Endothelial cell of umbilical vein (primary cell): ENCODE measurements around the gene PRKAB2. TPM values are rescaled to one million over a fixed set of nuclear protein-coding genes. Genes with fewer than 3 reads are reported as not detected.

Source experiments
- BruUV-seq: library from RNA; stranded (reverse); fragments of 400-500 nt; replicated peaks from 2 replicates; lab custom pipeline; 2021; lab: Mats Ljungman, UMichigan
- CTCF ChIA-PET: fragments of 300-600, 350-600 bp; sonication (Branson Sonifier 250); formaldehyde crosslinking; loops from one replicate; lab custom pipeline; 2021; ENCODE audit warnings: antibody characterized with exemption, inconsistent platforms; lab: Charles Lee
- POLR2A ChIA-PET: fragments of 300-600, 350-600 bp; sonication (Branson Sonifier 250); formaldehyde crosslinking; loops from one replicate; lab custom pipeline; 2021; ENCODE audit warnings: antibody characterized with exemption, inconsistent platforms; lab: Charles Lee
- DNase-seq: peaks from one replicate; pipeline ENCODE4 v3.0.0-alpha.2; 2011; ENCODE audit warnings: low read depth, low spot score
- FAIRE-seq: peaks from 2 replicates; lab custom pipeline; 2011; peaks lifted over from hg19 to GRCh38; lab: Jason Lieb, UNC
- H2AFZ ChIP-seq: 2 replicates; pipeline ENCODE4 v1.6.0; 2012; ENCODE audit warnings: low read depth, low read length, control low read depth, inconsistent platforms
- H3K27ac ChIP-seq: 2 replicates; pipeline ENCODE4 v1.5.1; 2011; ENCODE audit warnings: low read depth, mild to moderate bottlenecking, control low read depth, low read length, moderate library complexity; ENCODE audit not compliant: insufficient read depth
- H3K27me3 ChIP-seq, 2 experiments: 2 replicates each; pipeline versions ENCODE4 v1.6.0 to v1.6.1; 2011; ENCODE audit warnings: low read length in 2 of 2, mixed read lengths in 1 of 2; ENCODE audit not compliant: control insufficient read depth in 2 of 2, insufficient read depth in 2 of 2
- H3K36me3 ChIP-seq, 2 experiments: 2 replicates in 1 of 2; 3 replicates in 1 of 2; pipeline ENCODE4 v1.5.1; 2011; ENCODE audit warnings: low read length in 2 of 2, mild to moderate bottlenecking in 1 of 2, moderate library complexity in 1 of 2; ENCODE audit not compliant: control insufficient read depth in 2 of 2, insufficient read depth in 2 of 2; ENCODE audit errors: extremely low read depth in 1 of 2
- H3K4me1 ChIP-seq: 3 replicates; pipeline ENCODE4 v1.5.1; 2011; ENCODE audit warnings: mild to moderate bottlenecking, low read length; ENCODE audit not compliant: control insufficient read depth, insufficient read depth; ENCODE audit errors: extremely low read depth
- H3K4me2 ChIP-seq: 2 replicates; pipeline ENCODE4 v1.6.1; 2011; ENCODE audit warnings: low read length, control low read depth, mixed read lengths; ENCODE audit not compliant: insufficient read depth
- H3K4me3 ChIP-seq, 3 experiments: fragments of 200-600 bp in 1 of 3; sonication (generic), shearing (Covaris generic) in 1 of 3; replicated peaks in 1 of 3; 2 replicates each; pipeline ENCODE4 v1.5.1; 2011 to 2016; ENCODE audit warnings: control low read depth in 3 of 3, low read length in 3 of 3, mild to moderate bottlenecking in 2 of 3, inconsistent platforms in 1 of 3, low read depth in 1 of 3, moderate library complexity in 1 of 3; ENCODE audit not compliant: insufficient read depth in 1 of 3
- H3K79me2 ChIP-seq: 2 replicates; pipeline ENCODE4 v1.6.0; 2012; ENCODE audit warnings: low read length, inconsistent platforms; ENCODE audit not compliant: control insufficient read depth, insufficient read depth
- H3K9ac ChIP-seq: replicated peaks from 2 replicates; pipeline ENCODE3; 2011; ENCODE audit warnings: low read length, control low read depth; ENCODE audit not compliant: insufficient read depth; ENCODE audit errors: extremely low read depth
- H3K9me1 ChIP-seq: replicated peaks from 3 replicates; pipeline ENCODE4 v1.6.0; 2011; ENCODE audit warnings: mild to moderate bottlenecking, low read length; ENCODE audit not compliant: control insufficient read depth, insufficient read depth; ENCODE audit errors: extremely low read depth
- H3K9me3 ChIP-seq: replicated peaks from 2 replicates; pipeline ENCODE4 v1.5.1; 2012; ENCODE audit warnings: low read length, inconsistent platforms; ENCODE audit not compliant: control insufficient read depth, insufficient read depth
- H4K20me1 ChIP-seq: replicated peaks from 2 replicates; pipeline ENCODE3; 2011; ENCODE audit warnings: mild to moderate bottlenecking, low read length; ENCODE audit not compliant: control insufficient read depth, insufficient read depth; ENCODE audit errors: extremely low read depth
- EZH2 ChIP-seq: IDR thresholded peaks from 2 replicates; pipeline ENCODE4 v1.6.1; 2012; ENCODE audit warnings: borderline replicate concordance, low read depth, mild to moderate bottlenecking, moderate library complexity, low read length, inconsistent platforms; ENCODE audit not compliant: severe bottlenecking
- FOS ChIP-seq: IDR thresholded peaks from 2 replicates; pipeline ENCODE4 v1.6.1; 2011; ENCODE audit warnings: mild to moderate bottlenecking, low read length, moderate library complexity, borderline replicate concordance; ENCODE audit not compliant: insufficient read depth
- GATA2 ChIP-seq: IDR thresholded peaks from 2 replicates; pipeline ENCODE4 v1.7.0; 2011; ENCODE audit warnings: low read depth, mild to moderate bottlenecking, moderate library complexity, mixed read lengths, low read length; ENCODE audit not compliant: insufficient read length, insufficient read depth
- JUN ChIP-seq: IDR thresholded peaks from 2 replicates; pipeline ENCODE4 v1.6.1; 2011; ENCODE audit warnings: borderline replicate concordance, low read depth; ENCODE audit not compliant: insufficient read length, insufficient read depth
- MYC ChIP-seq: IDR thresholded peaks from one replicate; pipeline ENCODE4 v1.6.1; 2011; ENCODE audit warnings: mild to moderate bottlenecking, low read depth, low read length
- POLR2A ChIP-seq: IDR thresholded peaks from 2 replicates; pipeline ENCODE4 v1.6.1; 2012; ENCODE audit warnings: low read depth, mild to moderate bottlenecking, control low read depth, low read length
- POLR2AphosphoS5 ChIP-seq: IDR thresholded peaks from 2 replicates; pipeline ENCODE4 v1.6.1; 2012; ENCODE audit warnings: low read depth, mild to moderate bottlenecking, control low read depth, low read length, moderate library complexity; ENCODE audit not compliant: insufficient read depth
- dilution Hi-C: fragments of 300-500 bp; cut with MboI; formaldehyde crosslinking; loops from one replicate; pipeline ENCODE4 v1.15.0; 2019; ENCODE audit warnings: low sequenced_read_pairs; ENCODE audit not compliant: extremely low pct_ligation_motif_present
- intact Hi-C: fragments of 100-400 bp; cut with micrococcal nuclease; formaldehyde crosslinking; loops from one replicate; pipeline ENCODE4 v1.10.0; 2022
- polyA plus RNA-seq, 4 experiments: library from polyadenylated mRNA; depleted of rRNA in 3 of 4; stranded (reverse) in 3 of 4; unstranded in 1 of 4; fragments of >200 nt; gene quantifications; 2 replicates each; pipeline versions ENCODE4 v1.2.1 to v1.2.3, GENCODE V29; 2011 to 2012; ENCODE audit warnings: missing spikeins in 1 of 4
- total RNA-seq: library from RNA; stranded (reverse); gene quantifications from 2 replicates; pipeline ENCODE4 v1.2.3, GENCODE V29; 2021
- TF ChIP-seq, protein P1 (sequence below), 2 donors: IDR thresholded peaks; 1 replicate in 1 of 2; 2 replicates in 1 of 2; pipeline ENCODE4 v1.5.1; 2011; ENCODE audit warnings: low read length in 2 of 2, mild to moderate bottlenecking in 2 of 2, moderate library complexity in 2 of 2, control low read depth in 1 of 2, inconsistent platforms in 1 of 2, low read depth in 1 of 2; ENCODE audit not compliant: insufficient read depth in 1 of 2; ENCODE audit errors: extremely low read depth in 1 of 2
- TF ChIP-seq, protein P2 (sequence below): IDR thresholded peaks from 2 replicates; pipeline ENCODE4 v1.6.1; 2011; ENCODE audit not compliant: insufficient read depth, insufficient read length

The PRKAB2 gene
- total and polyA plus RNA-seq, 2 donors (not counting 3 experiments of a cell fraction or from before 2014, with no cell fraction given) = 6.2 to 7.4 TPM

DNA sequence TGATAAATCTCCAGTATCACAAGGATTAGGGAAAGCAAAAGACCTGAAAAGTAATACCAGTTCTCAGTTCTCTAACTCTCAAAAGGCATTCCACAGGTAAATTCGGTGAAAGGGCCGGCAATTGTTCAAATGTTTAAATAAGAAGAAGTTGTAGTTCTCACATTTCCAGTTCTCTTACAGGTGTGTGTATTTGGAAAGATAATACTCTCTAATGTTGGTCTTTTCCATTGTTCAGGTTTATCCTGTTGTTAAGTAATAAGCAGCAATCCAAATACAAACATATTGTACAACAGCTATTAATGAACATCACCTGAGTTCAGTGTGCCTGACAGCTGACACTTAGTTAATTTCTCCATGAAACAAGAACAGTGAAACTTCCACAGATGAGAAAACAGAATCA, 13.2 kb upstream of the PRKAB2 start:
- Histone ChIP-seq H4K20me1 (no peaks in the 10 kb centered on the region), H3K79me2 (no peaks in the 10 kb centered on the region), H3K9me1 (no peaks in the 10 kb centered on the region), H2AFZ (no peak overlapping the region), H3K9ac (no peak overlapping the region), H3K27me3 (no peaks in the 10 kb centered on the region), H3K9me3 (no peaks in the 10 kb centered on the region), H3K4me3 (no peak overlapping the region), H3K36me3 (no peaks in the 10 kb centered on the region), H3K4me1 (no peaks in the 10 kb centered on the region), H3K4me2 (no peak overlapping the region), H3K27ac (no peak overlapping the region)
- POLR2A ChIA-PET = no interaction called here
- FAIRE-seq = no peak
- intact Hi-C loops = no loop called here
- CTCF ChIA-PET = interaction anchor here (1.8 kb wide), 1 partner anchor 12 kb away, joined by 6 read pairs; no protein-coding TSS in a partner anchor
- dilution Hi-C loops = no loop called here
- TF ChIP-seq EZH2 (no peak), FOS (no peak), POLR2A (no peak)
- TF ChIP-seq, protein P1, sequence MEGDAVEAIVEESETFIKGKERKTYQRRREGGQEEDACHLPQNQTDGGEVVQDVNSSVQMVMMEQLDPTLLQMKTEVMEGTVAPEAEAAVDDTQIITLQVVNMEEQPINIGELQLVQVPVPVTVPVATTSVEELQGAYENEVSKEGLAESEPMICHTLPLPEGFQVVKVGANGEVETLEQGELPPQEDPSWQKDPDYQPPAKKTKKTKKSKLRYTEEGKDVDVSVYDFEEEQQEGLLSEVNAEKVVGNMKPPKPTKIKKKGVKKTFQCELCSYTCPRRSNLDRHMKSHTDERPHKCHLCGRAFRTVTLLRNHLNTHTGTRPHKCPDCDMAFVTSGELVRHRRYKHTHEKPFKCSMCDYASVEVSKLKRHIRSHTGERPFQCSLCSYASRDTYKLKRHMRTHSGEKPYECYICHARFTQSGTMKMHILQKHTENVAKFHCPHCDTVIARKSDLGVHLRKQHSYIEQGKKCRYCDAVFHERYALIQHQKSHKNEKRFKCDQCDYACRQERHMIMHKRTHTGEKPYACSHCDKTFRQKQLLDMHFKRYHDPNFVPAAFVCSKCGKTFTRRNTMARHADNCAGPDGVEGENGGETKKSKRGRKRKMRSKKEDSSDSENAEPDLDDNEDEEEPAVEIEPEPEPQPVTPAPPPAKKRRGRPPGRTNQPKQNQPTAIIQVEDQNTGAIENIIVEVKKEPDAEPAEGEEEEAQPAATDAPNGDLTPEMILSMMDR (IDR thresholded peaks at IDR 0.05; ENCODE audit: extremely low read depth in 1 of 2, insufficient read depth in 1 of 2, low read depth in 1 of 2, low read length in 2 of 2) = no peak
- no peak for DNase-seq
- BruUV-seq = no TSS peak

DNA sequence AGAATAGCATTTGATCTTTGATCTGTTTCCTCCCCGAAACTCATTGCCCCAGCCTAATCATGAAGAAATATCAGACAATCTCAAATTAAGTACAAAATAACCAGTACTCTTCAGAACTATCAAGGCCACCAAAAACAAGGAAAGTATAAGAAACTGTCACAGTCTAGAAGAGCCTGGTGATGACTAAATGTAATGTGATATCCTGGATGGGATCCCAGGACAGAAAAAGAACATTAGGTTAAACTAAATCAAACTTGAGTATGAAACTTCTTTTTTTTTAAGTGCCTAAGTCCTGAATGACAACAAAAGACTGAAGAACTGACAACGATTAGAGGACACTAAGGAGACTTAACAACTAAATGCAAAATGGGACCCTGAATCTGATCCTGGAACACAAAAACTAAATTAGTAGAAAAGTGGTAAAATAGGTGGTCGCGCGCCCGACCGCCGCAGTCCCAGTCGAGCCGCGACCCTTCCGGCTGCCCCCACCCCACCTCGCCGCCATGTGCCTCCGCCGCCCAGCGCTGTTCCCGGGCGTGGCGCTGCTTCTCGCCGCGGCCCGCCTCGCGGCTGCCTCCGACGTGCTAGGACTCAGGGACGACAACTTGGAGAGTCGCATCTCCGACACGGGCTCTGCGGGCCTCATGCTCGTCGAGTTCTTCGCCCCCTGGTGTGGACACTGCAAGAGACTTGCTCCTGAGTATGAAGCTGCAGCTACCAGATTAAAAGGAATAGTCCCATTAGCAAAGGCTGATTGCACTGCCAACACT, 5.5 kb upstream of the PRKAB2 start:
- peaks cover 5% of the 10 kb centered on the region for H3K4me1 ChIP-seq
- dilution Hi-C loops (no loop called here), intact Hi-C loops (no loop called here)
- no peaks in the 10 kb centered on the region for H3K36me3 ChIP-seq
- H3K4me3 ChIP-seq = no peak overlapping the region
- DNase-seq (no peak), FAIRE-seq (peak; percentile 42)
- H3K79me2 ChIP-seq = peaks cover 3% of the 10 kb centered on the region
- CTCF ChIA-PET = no interaction called here
- BruUV-seq = no TSS peak
- H3K9me1 ChIP-seq = no peaks in the 10 kb centered on the region
- no peak overlapping the region for H3K27ac ChIP-seq
- no peak overlapping the region for H3K9ac ChIP-seq
- peak overlapping the region; percentile 2 for H3K4me2 ChIP-seq
- no peak for TF ChIP-seq POLR2AphosphoS5
- TF ChIP-seq POLR2A = no peak
- no peak for TF ChIP-seq JUN
- TF ChIP-seq, protein P2, sequence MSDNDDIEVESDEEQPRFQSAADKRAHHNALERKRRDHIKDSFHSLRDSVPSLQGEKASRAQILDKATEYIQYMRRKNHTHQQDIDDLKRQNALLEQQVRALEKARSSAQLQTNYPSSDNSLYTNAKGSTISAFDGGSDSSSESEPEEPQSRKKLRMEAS = no peak
- no peak for TF ChIP-seq GATA2
- TF ChIP-seq EZH2 = no peak
- no peak for TF ChIP-seq FOS
- no peak for TF ChIP-seq MYC
- TF ChIP-seq, protein P1 (IDR thresholded peaks at IDR 0.05; ENCODE audit: extremely low read depth in 1 of 2, insufficient read depth in 1 of 2, low read depth in 1 of 2, low read length in 2 of 2) = no peak
- H4K20me1 ChIP-seq = no peaks in the 10 kb centered on the region
- H3K9me3 ChIP-seq = no peaks in the 10 kb centered on the region
- peak overlapping the region; percentile 52 for H2AFZ ChIP-seq
- POLR2A ChIA-PET = no interaction called here
- no peaks in the 10 kb centered on the region for H3K27me3 ChIP-seq
